Breast epithelium (tissue), 4 donors: ENCODE results near the gene RPL13A. TPM values are rescaled to one million over a fixed set of nuclear protein-coding genes. Genes with fewer than 3 reads are reported as not detected.
A peak's percentile ranks its signal among the peaks of the same experiment; 100 is the strongest.

Experiments used
- DNase-seq, 2 donors: peaks; one replicate each; pipeline ENCODE4 v3.0.0-alpha.2; 2019; ENCODE audit warnings: low spot score in 2 of 2
- H3K27ac ChIP-seq, 2 donors: fragments of 200-600 bp; sonication (generic) in 1 of 2; one replicate each; pipeline ENCODE4 v1.5.1; 2016 to 2019; ENCODE audit warnings: mild to moderate bottlenecking in 1 of 2
- H3K27me3 ChIP-seq, 2 donors: fragments of 200-600 bp; sonication (generic) in 1 of 2; one replicate each; pipeline versions ENCODE4 v1.5.1 to v1.6.0; 2017 to 2019; ENCODE audit warnings: control low read depth in 1 of 2, mild to moderate bottlenecking in 1 of 2
- H3K36me3 ChIP-seq: fragments of 200-600 bp; one replicate; pipeline ENCODE4 v1.5.1; 2019
- H3K4me1 ChIP-seq, 2 donors: fragments of 200-600 bp; sonication (generic); one replicate each; pipeline ENCODE4 v1.5.1; 2016 to 2019; ENCODE audit warnings: control low read depth in 1 of 2
- H3K4me3 ChIP-seq, 3 donors: fragments of 200-600 bp; sonication (generic); 1 replicate in 2 of 3; 2 replicates in 1 of 3; pipeline ENCODE4 v1.5.1; 2016 to 2019; ENCODE audit warnings: mild to moderate bottlenecking in 3 of 3, moderate library complexity in 2 of 3
- H3K9me3 ChIP-seq, 2 donors: fragments of 200-600 bp; sonication (generic) in 1 of 2; one replicate each; pipeline ENCODE4 v1.5.1; 2016 to 2019; ENCODE audit warnings: control low read depth in 1 of 2
- CTCF ChIP-seq, 3 donors: fragments of 450-650 bp; IDR thresholded peaks; one replicate each; pipeline ENCODE4 v1.5.1; 2016 to 2017; ENCODE audit warnings: antibody characterized with exemption in 3 of 3, mild to moderate bottlenecking in 3 of 3, moderate library complexity in 3 of 3
- POLR2A ChIP-seq: fragments of 450-650 bp; IDR thresholded peaks from one replicate; pipeline ENCODE4 v1.6.1; 2016; ENCODE audit warnings: antibody characterized with exemption, mild to moderate bottlenecking, moderate library complexity
- POLR2AphosphoS5 ChIP-seq, 3 donors: sonication (generic); formaldehyde crosslinking; IDR thresholded peaks; one replicate each; pipeline ENCODE4 v1.6.1; 2017; ENCODE audit warnings: antibody characterized with exemption in 3 of 3
- intact Hi-C: fragments of 100-400 bp; cut with DNase I; formaldehyde crosslinking; loops from one replicate; pipeline ENCODE4 v1.15.1; 2023; ENCODE audit warnings: low total_unique reads
- total RNA-seq, 3 donors: library from RNA; depleted of rRNA; stranded (reverse); fragments of >200 nt; gene quantifications; one replicate each; pipeline ENCODE4 v1.1.0, GENCODE V29; 2016

The RPL13A gene
- 1,000 to 10,000 TPM; 3,591 to 5,468 (median 4,346) TPM for total RNA-seq

GRCh38 chr19:49487277-49488045 is at the start of gene RPL13A:
RPL13A (plus strand) TSS chr19:49487608; CDS start chr19:49487630, 22 bp downstream.
- intact Hi-C loops = no loop called here
- TF ChIP-seq POLR2AphosphoS5 (IDR thresholded peaks at IDR 0.05) = peak; percentile 100
- peak; percentile 98 for TF ChIP-seq POLR2A
- no peak for TF ChIP-seq CTCF (IDR thresholded peaks at IDR 0.05)
- peak; percentile 100 for DNase-seq
- Histone ChIP-seq H3K4me3 (peak within 1 kb of the TSS; percentile 79 to 99 (median 96)), H3K9me3 (no peaks in the 10 kb centered on the region), H3K36me3 (peaks cover 14% of the 10 kb centered on the region), H3K27ac (peak within 1 kb of the TSS; percentile 90 to 94), H3K4me1 (peaks cover 0 to 12% of the 10 kb centered on the region in 2 donors), H3K27me3 (no peaks in the 10 kb centered on the region)

GRCh38 chr19:49438261-49438660 is 49.1 kb upstream of the RPL13A start:
- TF ChIP-seq POLR2AphosphoS5 (IDR thresholded peaks at IDR 0.05) (no peak), CTCF (IDR thresholded peaks at IDR 0.05) (no peak), POLR2A (no peak)
- peaks cover 0 to 2% of the 10 kb centered on the region in 2 donors for H3K4me1 ChIP-seq
- no peak overlapping the region for H3K4me3 ChIP-seq
- no peaks in the 10 kb centered on the region for H3K9me3 ChIP-seq
- intact Hi-C loops = loop anchor here (10.0 kb wide), 1 partner anchor 183 kb away; no protein-coding TSS in a partner anchor
- peaks cover 0 to 55% of the 10 kb centered on the region in 2 donors for H3K27me3 ChIP-seq
- H3K36me3 ChIP-seq = no peaks in the 10 kb centered on the region
- no peak overlapping the region for H3K27ac ChIP-seq
- no peak for DNase-seq

GRCh38 chr19:49439836-49440235 is 47.6 kb upstream of the RPL13A start:
- intact Hi-C loops = loop anchor here (10.0 kb wide), 1 partner anchor 185 kb away; no protein-coding TSS in a partner anchor
- H3K27me3 ChIP-seq = peaks cover 0 to 42% of the 10 kb centered on the region in 2 donors
- no peak for DNase-seq

GRCh38 chr19:49440439-49441209 is 46.8 kb upstream of the RPL13A start:
- H3K36me3 ChIP-seq = no peaks in the 10 kb centered on the region
- intact Hi-C loops = no loop called here
- H3K9me3 ChIP-seq = no peaks in the 10 kb centered on the region
- no peak for DNase-seq
- peaks cover 0 to 41% of the 10 kb centered on the region in 2 donors for H3K27me3 ChIP-seq
- no peak for TF ChIP-seq POLR2A
- TF ChIP-seq CTCF (IDR thresholded peaks at IDR 0.05) = no peak
- no peak for TF ChIP-seq POLR2AphosphoS5 (IDR thresholded peaks at IDR 0.05)
- peak overlapping the region; percentile 62 to 91 (median 69) for H3K4me3 ChIP-seq
- peak overlapping the region in 1 of 2 donors; percentile 48 for H3K27ac ChIP-seq
- H3K4me1 ChIP-seq = peaks cover 0 to 4% of the 10 kb centered on the region in 2 donors

More at GRCh38 chr19:49439836-49440235, 47.6 kb upstream of the RPL13A start:
- Histone ChIP-seq H3K36me3 (no peaks in the 10 kb centered on the region), H3K9me3 (no peaks in the 10 kb centered on the region), H3K4me3 (no peak overlapping the region), H3K27ac (no peak overlapping the region), H3K4me1 (peaks cover 0 to 4% of the 10 kb centered on the region in 2 donors)
- TF ChIP-seq CTCF (IDR thresholded peaks at IDR 0.05) = no peak
- no peak for TF ChIP-seq POLR2AphosphoS5 (IDR thresholded peaks at IDR 0.05)
- TF ChIP-seq POLR2A = no peak
